Activated CD8-positive, alpha-beta T cell treated with anti-CD3 and anti-CD28 coated beads for 36 hours (primary cell): Measurements from ENCODE around the gene SPR. TPM values are rescaled to one million over a fixed set of nuclear protein-coding genes. Genes with fewer than 3 reads are reported as not detected.
A peak's percentile ranks its signal among the peaks of the same experiment; 100 is the strongest.

Experiments
- ATAC-seq: fragments of 200-7000 bp; cut with Tn5 transposase; one replicate; pipeline ENCODE4 v1.10.0; 2021; ENCODE audit warnings: mild to moderate bottlenecking, moderate library complexity
- CTCF ChIA-PET: fragments of 350-600 bp; sonication (Branson Sonifier 250); formaldehyde crosslinking; loops from one replicate; lab custom pipeline; 2021; ENCODE audit warnings: antibody characterized with exemption; lab: Charles Lee
- POLR2A ChIA-PET: fragments of 350-600 bp; sonication (Branson Sonifier 250); formaldehyde crosslinking; loops from one replicate; lab custom pipeline; 2021; ENCODE audit warnings: antibody characterized with exemption; lab: Charles Lee
- DNase-seq: peaks from one replicate; pipeline ENCODE4 v3.0.0-alpha.2; 2020
- H3K27ac Mint-ChIP-seq: one replicate; pipeline ENCODE4 v1.8.0; 2021; ENCODE audit warnings: mild to moderate bottlenecking, mixed read lengths
- H3K27me3 Mint-ChIP-seq: one replicate; pipeline ENCODE4 v1.8.0; 2021; ENCODE audit warnings: mixed read lengths
- H3K36me3 Mint-ChIP-seq: one replicate; pipeline ENCODE4 v1.8.0; 2021; ENCODE audit warnings: low read depth, mixed read lengths
- H3K4me1 Mint-ChIP-seq: one replicate; pipeline ENCODE4 v1.8.0; 2021; ENCODE audit warnings: low read depth, mixed read lengths
- H3K4me3 Mint-ChIP-seq: one replicate; pipeline ENCODE4 v1.8.0; 2021; ENCODE audit warnings: mild to moderate bottlenecking, moderate library complexity, mixed read lengths
- H3K9me3 Mint-ChIP-seq: one replicate; pipeline ENCODE4 v1.8.0; 2021; ENCODE audit warnings: mixed read lengths
- CTCF ChIP-seq: fragments of 200-600 bp; IDR thresholded peaks from one replicate; pipeline ENCODE4 v1.8.0; 2022; ENCODE audit warnings: antibody characterized with exemption, mild to moderate bottlenecking
- intact Hi-C: fragments of 100-400 bp; cut with micrococcal nuclease; formaldehyde crosslinking; loops from one replicate; pipeline ENCODE4 v1.10.0; 2022
- total RNA-seq, 2 experiments: library from RNA; stranded (reverse); gene quantifications; one replicate each; pipeline ENCODE4 v1.2.3, GENCODE V29; 2021

SPR gene
- total RNA-seq, 2 experiments from 2014 or later, result 7.8 to 9.4 TPM

DNA sequence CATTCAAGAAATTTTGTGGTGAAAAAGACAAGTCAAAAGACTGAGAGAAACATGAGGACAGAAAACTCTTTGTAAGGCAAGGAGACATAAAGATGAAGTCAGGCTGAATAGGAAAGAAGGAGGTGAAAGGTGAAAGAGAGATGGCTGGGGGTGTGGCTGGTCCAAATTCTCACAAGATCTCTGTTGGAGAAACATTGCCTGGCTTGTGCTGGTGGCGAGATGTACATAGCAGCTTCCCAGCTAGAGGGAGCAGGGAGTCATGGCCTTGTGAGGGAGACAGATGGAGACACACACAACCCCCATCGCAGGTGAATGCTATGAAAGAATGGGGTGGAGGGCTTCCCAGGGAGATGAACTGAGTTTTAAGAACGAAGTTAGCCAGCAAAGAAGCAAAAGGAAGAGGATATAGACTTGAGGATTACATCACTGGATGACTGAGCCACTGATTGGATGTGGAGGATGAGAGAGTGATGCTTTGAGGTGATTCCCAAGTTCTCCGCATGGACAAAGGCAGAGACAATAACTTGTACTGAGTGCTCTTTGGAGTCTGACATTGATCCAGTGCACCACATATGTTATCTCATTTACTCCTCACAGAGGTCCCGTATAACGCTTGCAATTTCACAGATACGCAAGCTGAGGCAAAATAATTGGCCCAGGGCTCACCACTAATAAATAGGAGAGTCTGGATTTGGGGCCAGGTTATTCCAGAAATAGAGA, 26.4 kb downstream of the SPR start:
- DNase-seq (no peak), ATAC-seq (no peak)
- Mint-ChIP-seq H3K4me1 (peaks cover 20% of the 10 kb centered on the region), H3K36me3 (no peaks in the 10 kb centered on the region), H3K4me3 (no peak overlapping the region), H3K27me3 (peaks cover 75% of the 10 kb centered on the region), H3K27ac (no peak overlapping the region), H3K9me3 (no peaks in the 10 kb centered on the region)
- ChIA-PET POLR2A (no interaction called here), CTCF (interaction anchor here (1.0 to 2.8 kb wide), 2 partner anchors 21 to 60 kb away, joined by 3 to 13 read pairs; no protein-coding TSS in a partner anchor)
- TF ChIP-seq CTCF, result no peak
- intact Hi-C loops, result no loop called here

- Mint-ChIP-seq H3K27me3 (peaks cover 77% of the 10 kb centered on the region), H3K27ac (no peak overlapping the region), H3K4me1 (peaks cover 23% of the 10 kb centered on the region), H3K4me3 (no peak overlapping the region), H3K9me3 (no peaks in the 10 kb centered on the region), H3K36me3 (no peaks in the 10 kb centered on the region)
- ATAC-seq (no peak), DNase-seq (no peak)
- CTCF ChIA-PET, result interaction anchor here (0.6 to 2.8 kb wide), 3 partner anchors 18 to 60 kb away, joined by 3 to 13 read pairs (median 3); no protein-coding TSS in a partner anchor
- TF ChIP-seq CTCF, result no peak
- POLR2A ChIA-PET, result no interaction called here
- intact Hi-C loops, result no loop called here
Observed at GRCh38 chr2:72914206-72914559, 27.0 kb downstream of the SPR start.

GRCh38 chr2:72914589-72915319, 27.5 kb downstream of the SPR start:
- H3K4me3 Mint-ChIP-seq, result no peak overlapping the region

GRCh38 chr2:72915320-72915906, 28.2 kb downstream of the SPR start:
- ATAC-seq, result no peak
- POLR2A ChIA-PET, result no interaction called here
- Mint-ChIP-seq H3K4me1 (peaks cover 30% of the 10 kb centered on the region), H3K27me3 (peaks cover 78% of the 10 kb centered on the region), H3K27ac (no peak overlapping the region), H3K9me3 (no peaks in the 10 kb centered on the region), H3K36me3 (no peaks in the 10 kb centered on the region), H3K4me3 (peak overlapping the region; percentile 29)
- intact Hi-C loops, result no loop called here
- CTCF ChIA-PET, result interaction anchor here (0.9 to 2.8 kb wide), 4 partner anchors 10 to 249 kb away, joined by 4 to 13 read pairs (median 4); partner anchors contain the start of gene SPR
- TF ChIP-seq CTCF, result no peak
- no peak for DNase-seq

More at GRCh38 chr2:72914589-72915319, 27.5 kb downstream of the SPR start:
- DNase-seq, result no peak
- H3K36me3 Mint-ChIP-seq, result no peaks in the 10 kb centered on the region
- intact Hi-C loops, result no loop called here
- POLR2A ChIA-PET, result no interaction called here
- CTCF ChIA-PET, result interaction anchor here (0.6 to 2.8 kb wide), 4 partner anchors 11 to 59 kb away, joined by 3 to 13 read pairs (median 4); no protein-coding TSS in a partner anchor
- TF ChIP-seq CTCF, result no peak
- ATAC-seq, result no peak
- H3K27me3 Mint-ChIP-seq, result peaks cover 78% of the 10 kb centered on the region
- peaks cover 29% of the 10 kb centered on the region for H3K4me1 Mint-ChIP-seq
- no peaks in the 10 kb centered on the region for H3K9me3 Mint-ChIP-seq
- H3K27ac Mint-ChIP-seq, result no peak overlapping the region
